H1 (cell line): Measurements from ENCODE around the gene CCIN. TPM values are rescaled to one million over a fixed set of nuclear protein-coding genes. Genes with fewer than 3 reads are reported as not detected.

Source experiments
- CBX8 ChIP-seq: fragments of 300-800, 300-1000 bp; sonication (generic); IDR thresholded peaks from 2 replicates; pipeline ENCODE4 v1.7.1; 2016; ENCODE audit warnings: low read depth, low read length, borderline replicate concordance
- EGR1 ChIP-seq: IDR thresholded peaks from 2 replicates; pipeline ENCODE4 v1.6.1; 2011; ENCODE audit warnings: low read depth, low read length, borderline replicate concordance
- JUN ChIP-seq: IDR thresholded peaks from 2 replicates; pipeline ENCODE4 v1.6.1; 2011; ENCODE audit warnings: low read depth, mild to moderate bottlenecking, improper control_type of control experiment, low read length
- JUND ChIP-seq: IDR thresholded peaks from 2 replicates; pipeline ENCODE4 v1.6.1; 2011; ENCODE audit warnings: mild to moderate bottlenecking, improper control_type of control experiment, low read length
- RBBP5 ChIP-seq: IDR thresholded peaks from 2 replicates; pipeline ENCODE4 v1.7.1; 2012; ENCODE audit warnings: low read depth, mild to moderate bottlenecking, inconsistent platforms, low read length, moderate library complexity, borderline replicate concordance
- SP1 ChIP-seq: IDR thresholded peaks from 2 replicates; pipeline ENCODE4 v1.6.1; 2011; ENCODE audit warnings: low read depth, low read length
- ZNF274 ChIP-seq: IDR thresholded peaks from 2 replicates; pipeline ENCODE4 v1.7.0; 2012; ENCODE audit warnings: low read length, borderline replicate concordance; ENCODE audit errors: extremely low read depth
- polyA plus RNA-seq, 7 experiments: library from polyadenylated mRNA; depleted of rRNA in 3 of 7; stranded (reverse) in 5 of 7; unstranded in 2 of 7; fragments of >200 nt in 5 of 7; fragments of 200-250 nt in 2 of 7; gene quantifications; 1 replicate in 5 of 7; 2 replicates in 1 of 7; 4 replicates in 1 of 7; pipeline versions ENCODE4 v1.2.1 to v1.2.3, GENCODE V29; 2011 to 2013; ENCODE audit warnings: missing spikeins in 2 of 7, mixed read lengths in 2 of 7
- total RNA-seq: library from RNA; stranded (reverse); fragmentation: NEBNext Ultra II Directional; extraction: Animal tissue kit (Norgen Biotek cat#: 25700); gene quantifications from 2 replicates; pipeline ENCODE4 v1.2.1, GENCODE V29; 2021
- TF ChIP-seq, protein P1 (sequence below), 3 experiments: IDR thresholded peaks; 1 replicate in 2 of 3; 2 replicates in 1 of 3; pipeline versions ENCODE4 v1.5.1 to v1.6.1; 2011; ENCODE audit warnings: low read length in 3 of 3, mild to moderate bottlenecking in 3 of 3, inconsistent platforms in 2 of 3, low read depth in 1 of 3, moderate library complexity in 1 of 3; ENCODE audit not compliant: insufficient read depth in 1 of 3; ENCODE audit errors: control extremely low read depth in 1 of 3
- TF ChIP-seq, protein P2 (sequence below): IDR thresholded peaks from 2 replicates; pipeline ENCODE4 v1.6.1; 2012; ENCODE audit warnings: low read length, inconsistent platforms

Gene CCIN
- total and polyA plus RNA-seq, 2 of the 8 experiments (the other 6 are each of a cell fraction or from before 2014, with no cell fraction given), result 0.19 to 0.21 TPM

DNA sequence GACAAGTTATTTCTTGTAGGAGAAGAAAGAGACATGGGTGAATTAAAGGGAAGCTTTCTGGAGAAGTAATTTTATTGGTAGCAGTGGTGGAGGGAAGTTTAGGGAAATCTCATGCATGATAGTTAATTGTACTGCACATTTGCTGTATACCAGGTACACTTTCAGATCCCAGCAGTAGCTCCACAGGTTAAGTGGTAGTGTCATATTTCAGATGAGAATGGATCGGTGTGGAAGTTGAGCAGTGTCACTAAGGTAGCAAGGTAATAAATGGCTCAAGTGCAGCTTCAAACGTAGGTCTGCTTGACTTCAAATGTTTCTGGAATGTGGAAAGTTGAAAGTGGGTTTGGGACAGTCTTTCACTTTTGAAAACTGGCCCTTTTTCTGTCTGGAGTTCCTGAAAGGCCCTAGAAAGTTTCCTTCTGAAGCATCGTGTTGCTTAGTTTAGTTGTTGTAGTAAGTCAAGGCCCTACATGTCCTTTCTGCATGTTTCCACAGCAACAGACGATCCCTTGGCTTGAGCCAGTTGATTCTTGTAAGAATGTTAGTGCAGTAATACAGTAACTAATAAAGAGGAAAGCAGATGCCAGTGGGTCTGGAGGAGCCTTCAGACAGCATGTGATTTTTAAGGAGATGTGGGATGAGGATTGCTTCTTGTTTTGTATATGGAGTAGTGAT, 25.3 kb downstream of the CCIN start (continued):
- TF ChIP-seq, protein P1, sequence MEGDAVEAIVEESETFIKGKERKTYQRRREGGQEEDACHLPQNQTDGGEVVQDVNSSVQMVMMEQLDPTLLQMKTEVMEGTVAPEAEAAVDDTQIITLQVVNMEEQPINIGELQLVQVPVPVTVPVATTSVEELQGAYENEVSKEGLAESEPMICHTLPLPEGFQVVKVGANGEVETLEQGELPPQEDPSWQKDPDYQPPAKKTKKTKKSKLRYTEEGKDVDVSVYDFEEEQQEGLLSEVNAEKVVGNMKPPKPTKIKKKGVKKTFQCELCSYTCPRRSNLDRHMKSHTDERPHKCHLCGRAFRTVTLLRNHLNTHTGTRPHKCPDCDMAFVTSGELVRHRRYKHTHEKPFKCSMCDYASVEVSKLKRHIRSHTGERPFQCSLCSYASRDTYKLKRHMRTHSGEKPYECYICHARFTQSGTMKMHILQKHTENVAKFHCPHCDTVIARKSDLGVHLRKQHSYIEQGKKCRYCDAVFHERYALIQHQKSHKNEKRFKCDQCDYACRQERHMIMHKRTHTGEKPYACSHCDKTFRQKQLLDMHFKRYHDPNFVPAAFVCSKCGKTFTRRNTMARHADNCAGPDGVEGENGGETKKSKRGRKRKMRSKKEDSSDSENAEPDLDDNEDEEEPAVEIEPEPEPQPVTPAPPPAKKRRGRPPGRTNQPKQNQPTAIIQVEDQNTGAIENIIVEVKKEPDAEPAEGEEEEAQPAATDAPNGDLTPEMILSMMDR (IDR thresholded peaks at IDR 0.05; ENCODE audit: control extremely low read depth in 1 of 3, insufficient read depth in 1 of 3, low read depth in 1 of 3, low read length in 3 of 3), result no peak
- TF ChIP-seq EGR1, result no peak
- TF ChIP-seq ZNF274, result no peak
- no peak for TF ChIP-seq JUN
- TF ChIP-seq, protein P2, sequence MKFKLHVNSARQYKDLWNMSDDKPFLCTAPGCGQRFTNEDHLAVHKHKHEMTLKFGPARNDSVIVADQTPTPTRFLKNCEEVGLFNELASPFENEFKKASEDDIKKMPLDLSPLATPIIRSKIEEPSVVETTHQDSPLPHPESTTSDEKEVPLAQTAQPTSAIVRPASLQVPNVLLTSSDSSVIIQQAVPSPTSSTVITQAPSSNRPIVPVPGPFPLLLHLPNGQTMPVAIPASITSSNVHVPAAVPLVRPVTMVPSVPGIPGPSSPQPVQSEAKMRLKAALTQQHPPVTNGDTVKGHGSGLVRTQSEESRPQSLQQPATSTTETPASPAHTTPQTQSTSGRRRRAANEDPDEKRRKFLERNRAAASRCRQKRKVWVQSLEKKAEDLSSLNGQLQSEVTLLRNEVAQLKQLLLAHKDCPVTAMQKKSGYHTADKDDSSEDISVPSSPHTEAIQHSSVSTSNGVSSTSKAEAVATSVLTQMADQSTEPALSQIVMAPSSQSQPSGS, result no peak
- TF ChIP-seq RBBP5, result no peak
- no peak for TF ChIP-seq JUND
- no peak for TF ChIP-seq SP1
- no peak for TF ChIP-seq CBX8
- TF ChIP-seq, all 59 proteins: peak for 0
